OCI-LY7 (cell line): ENCODE results near the gene TRAPPC10. TPM values are rescaled to one million over a fixed set of nuclear protein-coding genes. Genes with fewer than 3 reads are reported as not detected.

Experiments used
- BruUV-seq: library from RNA; stranded (reverse); fragments of 400-500 nt; replicated peaks from 2 replicates; lab custom pipeline; 2021; lab: Mats Ljungman, UMichigan
- CTCF ChIA-PET: fragments of 300-600 bp; sonication (Branson Sonifier 250); formaldehyde crosslinking; loops from one replicate; lab custom pipeline; 2022; ENCODE audit warnings: antibody characterized with exemption; ENCODE audit not compliant: unreplicated experiment; lab: Charles Lee
- POLR2A ChIA-PET: fragments of 300-600 bp; sonication (Branson Sonifier 250); formaldehyde crosslinking; loops from one replicate; lab custom pipeline; 2022; ENCODE audit warnings: antibody characterized with exemption; lab: Charles Lee
- DNase-seq: peaks from one replicate; pipeline ENCODE4 v3.0.0-alpha.2; 2015; ENCODE audit warnings: low spot score
- H2AFZ ChIP-seq: fragments of 200-600 bp; sonication (generic), shearing (Covaris generic); 2 replicates; pipeline ENCODE4 v1.6.1; 2014; ENCODE audit warnings: mild to moderate bottlenecking, antibody characterized with exemption, low read length, moderate library complexity
- H3K27ac ChIP-seq: fragments of 200-600 bp; sonication (generic); 2 replicates; pipeline ENCODE4 v1.5.1; 2014; ENCODE audit warnings: mixed run types, low read depth, mild to moderate bottlenecking, moderate library complexity, low read length, inconsistent platforms; ENCODE audit not compliant: poor library complexity, severe bottlenecking
- H3K36me3 ChIP-seq: fragments of 200-600 bp; sonication (generic); 2 replicates; pipeline ENCODE4 v1.6.1; 2014; ENCODE audit warnings: mild to moderate bottlenecking, antibody characterized with exemption, low read length, moderate library complexity, mixed read lengths; ENCODE audit not compliant: insufficient read depth
- H3K4me1 ChIP-seq: fragments of 200-600 bp; sonication (generic); 2 replicates; pipeline ENCODE4 v1.5.1; 2014; ENCODE audit warnings: mild to moderate bottlenecking, low read length; ENCODE audit not compliant: insufficient read depth, poor library complexity, severe bottlenecking
- H3K4me2 ChIP-seq: fragments of 200-600 bp; sonication (generic); 2 replicates; pipeline ENCODE4 v1.6.1; 2014; ENCODE audit warnings: mild to moderate bottlenecking, low read length
- H3K4me3 ChIP-seq: fragments of 200-600 bp; sonication (generic); 2 replicates; pipeline ENCODE4 v1.5.1; 2014; ENCODE audit warnings: mild to moderate bottlenecking, low read depth, low read length; ENCODE audit not compliant: poor library complexity, severe bottlenecking
- H3K79me2 ChIP-seq: fragments of 200-600 bp; sonication (generic); 2 replicates; pipeline ENCODE4 v1.6.1; 2016; ENCODE audit warnings: low read depth, mild to moderate bottlenecking, low read length, moderate library complexity, mixed read lengths; ENCODE audit not compliant: insufficient read depth
- H3K9me2 ChIP-seq: fragments of 200-600 bp; sonication (generic); 2 replicates; pipeline ENCODE4 v1.6.1; 2016; ENCODE audit warnings: mild to moderate bottlenecking, low read length, mixed read lengths; ENCODE audit not compliant: insufficient read depth
- H3K9me3 ChIP-seq: fragments of 200-600 bp; sonication (generic); 2 replicates; pipeline ENCODE4 v1.6.1; 2014; ENCODE audit warnings: mild to moderate bottlenecking, mixed run types, low read length, mixed read lengths
- H4K20me1 ChIP-seq: fragments of 200-600 bp; sonication (generic); 2 replicates; pipeline ENCODE4 v1.6.1; 2014; ENCODE audit warnings: mild to moderate bottlenecking, antibody characterized with exemption, low read length, moderate library complexity, mixed read lengths; ENCODE audit not compliant: insufficient read depth
- CTCF ChIP-seq: fragments of 200-600 bp; sonication (generic); conservative IDR thresholded peaks from 2 replicates; pipeline ENCODE4 v1.5.1; 2014; ENCODE audit warnings: mild to moderate bottlenecking, antibody characterized with exemption, low read length, moderate library complexity, mixed read lengths
- EZH2phosphoT487 ChIP-seq: fragments of 200-600 bp; sonication (generic); IDR thresholded peaks from 2 replicates; pipeline ENCODE4 v1.6.1; 2018; ENCODE audit warnings: low read depth, borderline replicate concordance, mild to moderate bottlenecking, mixed run types, antibody characterized with exemption, low read length, moderate library complexity, mixed read lengths
- intact Hi-C: fragments of 100-400 bp; cut with micrococcal nuclease; formaldehyde crosslinking; loops from one replicate; pipeline ENCODE4 v1.10.0; 2022; ENCODE audit not compliant: unreplicated experiment
- total RNA-seq, 2 experiments: library from RNA; depleted of rRNA in 1 of 2; stranded (reverse); fragments of >200 nt in 1 of 2; shearing (Covaris generic) in 1 of 2; gene quantifications; 2 replicates each; pipeline ENCODE4 v1.2.3, GENCODE V29; 2014 to 2022

The TRAPPC10 gene
- total RNA-seq, 2 experiments from 2014 or later = 37.4 to 54.7 TPM

- TF ChIP-seq EZH2phosphoT487 (no peak), CTCF (no peak)
- Histone ChIP-seq H3K79me2 (no peaks in the 10 kb centered on the region), H4K20me1 (no peaks in the 10 kb centered on the region; the same call in 1 of the 2 replicates), H3K36me3 (no peaks in the 10 kb centered on the region), H3K4me1 (no peaks in the 10 kb centered on the region), H3K9me2 (no peaks in the 10 kb centered on the region), H3K9me3 (no peaks in the 10 kb centered on the region), H3K4me2 (no peak overlapping the region), H2AFZ (no peak overlapping the region), H3K27ac (no peak overlapping the region), H3K4me3 (no peak overlapping the region)
- no TSS peak for BruUV-seq
- ChIA-PET POLR2A (no interaction called here), CTCF (no interaction called here)
- intact Hi-C loops = no loop called here
- no peak for DNase-seq
These were observed 14.1 kb upstream of the TRAPPC10 start for GRCh38 chr21:43997766-43998742.

- Histone ChIP-seq H3K79me2 (no peaks in the 10 kb centered on the region), H3K27ac (no peak overlapping the region), H3K36me3 (no peaks in the 10 kb centered on the region), H3K4me3 (no peak overlapping the region), H3K4me2 (no peak overlapping the region), H2AFZ (no peak overlapping the region), H3K9me2 (no peaks in the 10 kb centered on the region), H4K20me1 (no peaks in the 10 kb centered on the region; the same call in 1 of the 2 replicates), H3K9me3 (no peaks in the 10 kb centered on the region), H3K4me1 (no peaks in the 10 kb centered on the region)
- intact Hi-C loops = no loop called here
- no peak for TF ChIP-seq CTCF
- no peak for TF ChIP-seq EZH2phosphoT487
- DNase-seq = no peak
- ChIA-PET CTCF (no interaction called here), POLR2A (no interaction called here)
- no TSS peak for BruUV-seq
These were observed 11.7 kb upstream of the TRAPPC10 start for GRCh38 chr21:44000360-44000759.

- no TSS peak for BruUV-seq
- Histone ChIP-seq H3K4me3 (no peak overlapping the region), H3K27ac (no peak overlapping the region), H3K9me3 (no peaks in the 10 kb centered on the region), H3K36me3 (no peaks in the 10 kb centered on the region), H3K79me2 (no peaks in the 10 kb centered on the region), H2AFZ (no peak overlapping the region), H3K9me2 (no peaks in the 10 kb centered on the region), H4K20me1 (no peaks in the 10 kb centered on the region; the same call in 1 of the 2 replicates), H3K4me2 (no peak overlapping the region), H3K4me1 (no peaks in the 10 kb centered on the region)
- TF ChIP-seq EZH2phosphoT487 = no peak
- no peak for TF ChIP-seq CTCF
- POLR2A ChIA-PET = no interaction called here
- intact Hi-C loops = no loop called here
- CTCF ChIA-PET = interaction anchor here (0.6 kb wide), 1 partner anchor 9 kb away, joined by 9 read pairs; no protein-coding TSS in a partner anchor
- DNase-seq = no peak
These were observed 9.6 kb upstream of the TRAPPC10 start for GRCh38 chr21:44002511-44002910.
